HL-60/S4 treated with retinoic acid at 250 ng/mL for 4 days and 3 days (cell line): ENCODE results near the gene VCL.
"Not testable (repeated sequence)": the region's sequence is repeated elsewhere in the genome, so short reads cannot be mapped to it uniquely, and the experiment has no call there.

Source experiments
- in situ Hi-C: fragments of 300-500 bp; cut with MboI; formaldehyde crosslinking; loops from 2 replicates; pipeline ENCODE4 v1.7.0; 2022; ENCODE audit warnings: low sequenced_read_pairs

Gene VCL

GRCh38 chr10:73971636-73972354 is 26.1 kb upstream of the VCL start:
- in situ Hi-C loops, result no loop called here

- in situ Hi-C loops, result no loop called here
Observed at GRCh38 chr10:73973427-73973826, 24.5 kb upstream of the VCL start.

- in situ Hi-C loops, result no loop called here
Observed at GRCh38 chr10:73974309-73974946, 23.5 kb upstream of the VCL start.

GRCh38 chr10:73975388-73975787 is 22.5 kb upstream of the VCL start:
- in situ Hi-C loops, result no loop called here

GRCh38 chr10:73979141-73979808 is 18.6 kb upstream of the VCL start:
- in situ Hi-C loops, result no loop called here

GRCh38 chr10:73979809-73980433 is 18.0 kb upstream of the VCL start:
- in situ Hi-C loops, result no loop called here

- in situ Hi-C loops, result no loop called here
Observed at GRCh38 chr10:73981812-73982211, 16.1 kb upstream of the VCL start.

- in situ Hi-C loops, result no loop called here
Observed at GRCh38 chr10:73983096-73984047, 14.5 kb upstream of the VCL start.

- in situ Hi-C loops, result no loop called here
Observed at GRCh38 chr10:73989594-73990150, 8.2 kb upstream of the VCL start.

GRCh38 chr10:73991203-73991883 is 6.6 kb upstream of the VCL start:
- in situ Hi-C loops, result no loop called here

- in situ Hi-C loops, result no loop called here
Observed at GRCh38 chr10:73991884-73992245, 6.1 kb upstream of the VCL start.

GRCh38 chr10:73992899-73993788 is 4.8 kb upstream of the VCL start:
- in situ Hi-C loops, result no loop called here

- in situ Hi-C loops, result no loop called here
Observed at GRCh38 chr10:73995035-73995358, 2.9 kb upstream of the VCL start.

- in situ Hi-C loops, result no loop called here
Observed at GRCh38 chr10:73997461-73997786, 492 bp upstream of the VCL start.

GRCh38 chr10:73998623-73998928 is 660 bp downstream of the VCL start:
- in situ Hi-C loops, result no loop called here

- in situ Hi-C loops, result no loop called here
Observed at GRCh38 chr10:73998929-73999691, 1.2 kb downstream of the VCL start.

- in situ Hi-C loops, result no loop called here
Observed at GRCh38 chr10:73999703-74000102, 1.8 kb downstream of the VCL start.

GRCh38 chr10:74000244-74000643 is 2.3 kb downstream of the VCL start:
- in situ Hi-C loops, result not testable (repeated sequence)
